Ishikawa (cell line): ENCODE results near the gene ZRANB2.

Source experiments
- CEBPB ChIP-seq: IDR thresholded peaks from 2 replicates; pipeline ENCODE4 v1.6.1; 2012
- CREB1 ChIP-seq: IDR thresholded peaks from 2 replicates; pipeline ENCODE4 v1.6.1; 2012; ENCODE audit warnings: low read depth
- EP300 ChIP-seq: IDR thresholded peaks from 2 replicates; pipeline ENCODE4 v1.6.1; 2012; ENCODE audit warnings: borderline replicate concordance
- FOXM1 ChIP-seq: IDR thresholded peaks from 2 replicates; pipeline ENCODE4 v1.6.1; 2012; ENCODE audit warnings: low read depth, borderline replicate concordance
- MAX ChIP-seq: IDR thresholded peaks from 2 replicates; pipeline ENCODE4 v1.6.1; 2012
- RAD21 ChIP-seq: IDR thresholded peaks from 2 replicates; pipeline ENCODE4 v1.6.1; 2012; ENCODE audit warnings: low read depth
- REST ChIP-seq: IDR thresholded peaks from 2 replicates; pipeline ENCODE4 v1.6.1; 2012; ENCODE audit warnings: low read depth, mild to moderate bottlenecking
- TAF1 ChIP-seq: IDR thresholded peaks from 2 replicates; pipeline ENCODE4 v1.6.1; 2012; ENCODE audit warnings: low read depth, mild to moderate bottlenecking
- TCF12 ChIP-seq: IDR thresholded peaks from 2 replicates; pipeline ENCODE4 v1.6.1; 2012; ENCODE audit warnings: low read depth
- USF1 ChIP-seq: IDR thresholded peaks from 2 replicates; pipeline ENCODE4 v1.6.1; 2012
- YY1 ChIP-seq: IDR thresholded peaks from 2 replicates; pipeline ENCODE4 v1.6.1; 2012; ENCODE audit warnings: low read depth

GRCh38 chr1:71072273-71072672, 8.6 kb downstream of the ZRANB2 start:
- TF ChIP-seq CREB1 (no peak), REST (no peak), RAD21 (no peak), EP300 (no peak), MAX (no peak), FOXM1 (no peak), USF1 (no peak), CEBPB (no peak), TCF12 (no peak), YY1 (no peak), TAF1 (no peak)
